Measurements from ENCODE around the gene HOXD9.

Gene HOXD9

DNA sequence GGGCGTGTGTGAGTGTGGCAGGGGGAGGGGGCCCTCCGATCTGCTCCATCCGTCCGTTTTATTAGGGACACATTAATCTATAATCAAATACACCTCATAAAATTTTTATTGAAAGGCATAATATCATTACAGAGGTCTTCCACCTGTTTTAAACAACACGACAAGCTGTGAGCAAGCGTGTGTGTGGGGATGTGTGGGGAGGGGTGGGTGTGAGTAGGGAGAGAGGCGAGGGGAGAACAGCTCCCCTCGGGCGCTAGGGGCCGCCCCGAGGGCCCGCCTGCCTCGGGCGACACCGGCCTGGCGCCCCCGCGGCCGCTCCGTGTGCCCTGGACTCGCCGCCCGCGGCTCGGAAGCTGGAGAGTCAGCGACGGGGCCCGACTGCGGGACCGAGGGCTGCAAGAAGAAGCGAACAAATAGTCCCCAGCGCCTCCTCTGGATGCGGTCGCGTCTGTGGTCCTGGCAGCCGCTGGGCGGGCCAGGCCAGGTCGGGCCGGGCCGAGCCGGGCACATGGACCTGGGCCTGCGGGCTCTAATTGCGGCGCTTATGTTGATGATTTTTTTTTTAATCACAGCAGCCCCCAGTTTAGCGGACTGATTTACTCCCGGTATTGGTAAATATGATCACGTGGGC, 352 bp upstream of the HOXD9 start:
- H3K4me3 ChIP-seq (ENCODE audit: low read depth, low read length) = peak overlapping the region; percentile 63
- no peak for DNase-seq (ENCODE audit: low read depth, low spot score)
- ChIA-PET POLR2A (interaction anchor here (0.7 kb wide), 1 partner anchor 515 kb away, joined by 5 read pairs; no protein-coding TSS in a partner anchor), CTCF (interaction anchor here (0.8 to 30.2 kb wide), 8 partner anchors 9 to 1041 kb away, joined by 3 to 1421 read pairs (median 14); no protein-coding TSS in a partner anchor)
- TF ChIP-seq, protein P1, sequence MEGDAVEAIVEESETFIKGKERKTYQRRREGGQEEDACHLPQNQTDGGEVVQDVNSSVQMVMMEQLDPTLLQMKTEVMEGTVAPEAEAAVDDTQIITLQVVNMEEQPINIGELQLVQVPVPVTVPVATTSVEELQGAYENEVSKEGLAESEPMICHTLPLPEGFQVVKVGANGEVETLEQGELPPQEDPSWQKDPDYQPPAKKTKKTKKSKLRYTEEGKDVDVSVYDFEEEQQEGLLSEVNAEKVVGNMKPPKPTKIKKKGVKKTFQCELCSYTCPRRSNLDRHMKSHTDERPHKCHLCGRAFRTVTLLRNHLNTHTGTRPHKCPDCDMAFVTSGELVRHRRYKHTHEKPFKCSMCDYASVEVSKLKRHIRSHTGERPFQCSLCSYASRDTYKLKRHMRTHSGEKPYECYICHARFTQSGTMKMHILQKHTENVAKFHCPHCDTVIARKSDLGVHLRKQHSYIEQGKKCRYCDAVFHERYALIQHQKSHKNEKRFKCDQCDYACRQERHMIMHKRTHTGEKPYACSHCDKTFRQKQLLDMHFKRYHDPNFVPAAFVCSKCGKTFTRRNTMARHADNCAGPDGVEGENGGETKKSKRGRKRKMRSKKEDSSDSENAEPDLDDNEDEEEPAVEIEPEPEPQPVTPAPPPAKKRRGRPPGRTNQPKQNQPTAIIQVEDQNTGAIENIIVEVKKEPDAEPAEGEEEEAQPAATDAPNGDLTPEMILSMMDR (IDR thresholded peaks at IDR 0.05; ENCODE audit: insufficient read depth, low read length, missing control alignments) = no peak

DNA sequence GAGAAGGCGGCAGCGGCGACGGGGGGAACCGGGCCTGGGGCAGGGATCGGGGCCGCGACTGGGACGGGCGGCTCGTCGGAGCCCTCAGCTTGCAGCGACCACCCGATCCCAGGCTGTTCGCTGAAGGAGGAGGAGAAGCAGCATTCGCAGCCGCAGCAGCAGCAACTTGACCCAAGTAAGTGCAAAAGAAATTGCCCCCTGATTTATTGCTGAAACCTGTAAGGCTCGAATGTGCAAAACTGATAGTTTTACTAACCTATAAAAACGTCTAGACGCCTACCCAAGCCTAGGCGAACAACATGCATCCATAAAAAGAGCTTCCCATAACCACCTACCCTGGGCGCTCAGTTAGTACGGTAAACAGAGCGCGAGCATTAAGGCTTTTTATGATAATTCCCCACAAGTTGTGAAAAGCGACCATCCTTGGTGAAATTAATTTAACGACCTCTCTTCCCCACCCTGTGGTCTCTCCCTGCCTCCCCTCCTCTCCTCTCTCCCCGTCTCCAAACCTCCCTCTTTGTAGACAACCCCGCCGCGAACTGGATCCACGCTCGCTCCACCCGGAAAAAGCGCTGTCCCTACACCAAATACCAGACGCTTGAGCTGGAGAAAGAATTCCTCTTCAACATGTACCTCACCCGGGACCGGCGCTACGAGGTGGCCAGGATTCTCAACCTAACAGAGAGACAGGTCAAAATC, 1.0 kb downstream of the HOXD9 start:
- TF ChIP-seq, protein P1 (IDR thresholded peaks at IDR 0.05; ENCODE audit: insufficient read depth, low read length, missing control alignments) = no peak
- DNase-seq (ENCODE audit: low read depth, low spot score) = no peak
- ChIA-PET CTCF (interaction anchor here (2.4 to 30.2 kb wide), 5 partner anchors 13 to 1039 kb away, joined by 14 to 1421 read pairs (median 74); no protein-coding TSS in a partner anchor), POLR2A (no interaction called here)
- H3K4me3 ChIP-seq (ENCODE audit: low read depth, low read length) = peak overlapping the region; percentile 63

DNA sequence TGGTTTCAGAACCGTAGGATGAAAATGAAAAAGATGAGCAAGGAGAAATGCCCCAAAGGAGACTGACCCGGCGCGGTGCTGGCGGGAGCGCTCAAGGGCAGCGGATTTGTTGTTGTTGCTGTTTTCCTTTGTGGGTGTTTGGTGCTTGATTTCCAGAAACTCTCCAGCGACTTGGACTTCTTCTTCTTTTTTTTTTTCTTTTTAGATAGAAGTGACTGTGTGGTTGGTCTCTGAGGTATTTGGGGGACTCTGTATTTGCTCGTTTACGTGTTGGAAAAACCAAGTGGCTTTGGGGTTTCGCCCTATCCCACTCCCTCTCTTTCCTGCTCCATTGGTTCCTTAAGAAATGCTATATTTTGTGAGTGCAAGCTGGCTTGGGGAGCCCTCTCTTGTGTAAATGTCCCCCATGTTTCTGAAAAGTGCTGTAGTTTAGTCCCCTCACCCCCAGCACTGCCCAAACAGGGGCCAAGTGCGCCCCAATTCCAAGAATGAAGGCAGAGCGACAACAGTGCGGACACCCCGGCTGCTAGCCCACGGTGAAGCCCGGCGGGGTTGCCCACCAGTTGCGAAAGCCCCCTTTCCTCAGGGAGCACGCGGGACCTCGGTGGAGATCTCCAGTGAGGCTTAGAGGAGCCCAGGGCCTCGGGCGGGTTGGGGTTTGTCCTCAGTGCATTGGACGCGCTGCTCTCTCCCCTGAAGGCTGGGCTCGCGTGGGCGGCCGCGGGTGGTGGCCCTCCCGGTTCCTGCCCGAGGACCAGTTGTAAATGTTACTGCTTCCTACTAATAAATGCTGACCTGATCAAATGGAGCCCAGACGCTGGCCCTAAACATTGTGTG, 1.8 kb downstream of the HOXD9 start:
- no peak for DNase-seq (ENCODE audit: low read depth, low spot score)
- ChIA-PET POLR2A (no interaction called here), CTCF (interaction anchor here (2.4 to 30.2 kb wide), 8 partner anchors 9 to 1038 kb away, joined by 14 to 1421 read pairs (median 56); partner anchors contain the start of gene HOXD10)
- peak overlapping the region; percentile 63 for H3K4me3 ChIP-seq (ENCODE audit: low read depth, low read length)
- TF ChIP-seq, protein P1 (IDR thresholded peaks at IDR 0.05; ENCODE audit: insufficient read depth, low read length, missing control alignments) = no peak

DNA sequence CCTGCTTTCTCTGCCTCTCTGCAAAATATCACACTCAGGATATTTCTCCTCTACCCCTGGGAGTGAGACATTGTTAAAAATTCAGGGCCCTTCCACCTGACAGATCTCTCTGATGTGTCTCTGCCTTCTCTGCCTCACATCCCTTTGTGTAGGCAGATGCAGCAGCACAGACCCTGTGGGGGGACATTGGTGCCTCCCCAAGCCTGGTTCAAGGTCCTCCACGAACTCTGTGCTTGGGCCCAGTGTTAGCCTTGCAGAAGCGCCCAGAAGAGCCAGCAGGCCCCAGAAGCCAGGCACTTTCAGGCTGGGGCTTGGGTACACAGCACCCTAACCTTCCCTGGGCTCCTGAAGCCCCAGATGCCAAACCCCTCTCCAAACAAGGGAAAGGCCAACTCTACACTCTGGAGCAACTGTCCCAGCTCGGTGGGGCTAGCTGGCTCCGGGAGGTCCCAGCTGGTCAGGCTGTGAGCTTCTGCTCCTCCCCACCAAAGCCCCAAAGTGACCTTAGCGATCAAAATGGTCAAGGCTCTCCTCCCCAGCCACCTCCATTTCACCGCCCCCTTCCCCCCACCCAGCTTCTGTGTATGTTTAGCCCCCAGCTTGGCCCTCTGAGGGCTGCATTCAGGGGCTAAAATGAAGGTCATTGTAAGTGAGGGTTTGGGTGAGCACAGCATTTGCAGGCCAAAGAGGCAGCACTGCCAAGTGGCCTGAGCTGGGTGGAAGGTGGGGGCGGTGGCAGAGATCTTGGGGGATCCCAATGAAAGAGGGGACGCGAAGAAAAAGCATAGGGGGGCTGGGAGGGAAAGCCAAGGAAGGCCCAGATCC, 2.6 kb downstream of the HOXD9 start:
- ChIA-PET CTCF (interaction anchor here (2.7 to 30.2 kb wide), 9 partner anchors 10 to 1038 kb away, joined by 11 to 1421 read pairs (median 74); partner anchors contain the start of gene HOXD10), POLR2A (no interaction called here)
- TF ChIP-seq, protein P1 (IDR thresholded peaks at IDR 0.05; ENCODE audit: insufficient read depth, low read length, missing control alignments) = no peak
- DNase-seq (ENCODE audit: low read depth, low spot score) = no peak
- no peak overlapping the region for H3K4me3 ChIP-seq (ENCODE audit: low read depth, low read length)

DNA sequence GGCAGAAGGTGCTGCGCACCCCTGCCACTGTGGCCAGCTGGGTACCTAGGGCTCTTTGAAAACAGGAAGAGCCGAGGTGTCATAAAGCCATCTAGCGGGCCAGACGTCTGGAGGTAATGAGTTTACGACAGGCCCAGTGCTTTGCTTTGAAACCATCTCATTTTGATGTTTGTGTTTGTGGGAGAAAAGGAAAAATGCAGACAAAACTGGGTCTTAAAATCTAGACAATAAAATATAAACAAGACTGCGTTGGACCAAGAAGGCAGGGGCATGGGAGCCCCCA, 3.2 kb downstream of the HOXD9 start:
- no peak overlapping the region for H3K4me3 ChIP-seq (ENCODE audit: low read depth, low read length)
- TF ChIP-seq, protein P1 (IDR thresholded peaks at IDR 0.05; ENCODE audit: insufficient read depth, low read length, missing control alignments) = no peak
- no peak for DNase-seq (ENCODE audit: low read depth, low spot score)
- ChIA-PET CTCF (interaction anchor here (2.5 to 30.2 kb wide), 10 partner anchors 11 to 1037 kb away, joined by 11 to 1421 read pairs (median 65); partner anchors contain the start of gene HOXD10), POLR2A (no interaction called here)

All from AG04449 (cell line).